ENCODE data around the gene CLCN2.

DNA sequence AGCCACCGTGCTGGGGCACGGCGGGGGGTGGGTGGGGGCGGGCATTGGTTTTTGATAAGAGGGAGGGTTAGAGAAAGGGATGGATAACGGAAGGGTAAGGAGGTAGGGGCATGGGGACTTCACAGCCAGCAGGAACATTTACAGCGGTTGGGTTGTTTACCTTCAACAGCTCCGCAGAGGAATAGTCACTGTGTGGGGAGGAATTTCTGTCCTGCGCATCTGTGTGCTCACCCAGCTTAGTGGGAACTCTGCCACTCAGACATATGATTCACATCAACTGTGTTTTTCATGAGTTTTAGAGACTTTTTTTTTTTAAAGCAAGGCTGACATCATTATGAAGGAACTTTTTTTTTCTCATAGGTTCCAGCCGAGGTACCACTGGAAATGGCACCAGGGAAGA is 38.0 kb upstream of the CLCN2 start:
- TF ChIP-seq CTCF (IDR thresholded peaks at IDR 0.05; ENCODE audit: low read length): no peak
- TF ChIP-seq EZH2phosphoT487 (IDR thresholded peaks at IDR 0.05; ENCODE audit: low read length): no peak
